SJCRH30 (cell line): Measurements from ENCODE around the gene HES7. TPM values are rescaled to one million over a fixed set of nuclear protein-coding genes. Genes with fewer than 3 reads are reported as not detected.

Experiments used
- DNase-seq, 2 experiments: peaks; one replicate each; pipeline ENCODE4 v3.0.0-alpha.2; 2015 to 2020
- H3K27ac ChIP-seq: fragments of 250-450 bp; sonication (Bioruptor Pico); 2 replicates; pipeline ENCODE4 v1.5.1; 2020; ENCODE audit warnings: mild to moderate bottlenecking, moderate library complexity
- H3K27me3 ChIP-seq: fragments of 250-450 bp; sonication (Bioruptor Pico); 2 replicates; pipeline ENCODE4 v1.5.1; 2020; ENCODE audit warnings: mild to moderate bottlenecking, moderate library complexity
- H3K36me3 ChIP-seq: fragments of 250-450 bp; sonication (Bioruptor Pico); 2 replicates; pipeline ENCODE4 v1.5.1; 2020; ENCODE audit warnings: mild to moderate bottlenecking, moderate library complexity
- H3K4me1 ChIP-seq: fragments of 250-450 bp; sonication (Bioruptor Pico); 2 replicates; pipeline ENCODE4 v1.5.1; 2020; ENCODE audit warnings: mild to moderate bottlenecking, moderate library complexity
- H3K4me3 ChIP-seq: fragments of 250-450 bp; sonication (Bioruptor Pico); 2 replicates; pipeline ENCODE4 v1.5.1; 2020; ENCODE audit warnings: mild to moderate bottlenecking, moderate library complexity
- H3K9me3 ChIP-seq: fragments of 250-450 bp; sonication (Bioruptor Pico); replicated peaks from 2 replicates; pipeline ENCODE4 v1.5.1; 2020; ENCODE audit warnings: mild to moderate bottlenecking, moderate library complexity
- total RNA-seq: library from RNA; depleted of rRNA; stranded (reverse); fragments of >200 nt; shearing (Covaris generic); gene quantifications from 2 replicates; pipeline ENCODE4 v1.2.3, GENCODE V29; 2014

Gene HES7
- total RNA-seq, 1 experiment from 2014 or later: 0.91 TPM

- no peak overlapping the region for H3K27ac ChIP-seq
Observed at GRCh38 chr17:8141741-8142140, 17.8 kb upstream of the HES7 start.

GRCh38 chr17:8141045-8141444 is 17.1 kb upstream of the HES7 start:
- no peaks in the 10 kb centered on the region; the same call in 1 of the 2 replicates for H3K36me3 ChIP-seq
- no peak overlapping the region for H3K4me3 ChIP-seq
- DNase-seq: no peak
- H3K27ac ChIP-seq: no peak overlapping the region
- no peaks in the 10 kb centered on the region for H3K9me3 ChIP-seq
- no peaks in the 10 kb centered on the region for H3K27me3 ChIP-seq
- peaks cover 3% of the 10 kb centered on the region; the same call in 1 of the 2 replicates for H3K4me1 ChIP-seq

More at GRCh38 chr17:8141741-8142140, 17.8 kb upstream of the HES7 start:
- Histone ChIP-seq H3K27me3 (no peaks in the 10 kb centered on the region), H3K4me1 (peaks cover 3% of the 10 kb centered on the region; the same call in 1 of the 2 replicates), H3K4me3 (no peak overlapping the region), H3K36me3 (no peaks in the 10 kb centered on the region; the same call in 1 of the 2 replicates), H3K9me3 (no peaks in the 10 kb centered on the region)
- no peak for DNase-seq

GRCh38 chr17:8140065-8141029 is 16.4 kb upstream of the HES7 start:
- Histone ChIP-seq H3K36me3 (no peaks in the 10 kb centered on the region; the same call in 1 of the 2 replicates), H3K27ac (no peak overlapping the region), H3K4me3 (no peak overlapping the region), H3K27me3 (no peaks in the 10 kb centered on the region), H3K4me1 (peaks cover 3% of the 10 kb centered on the region; the same call in 1 of the 2 replicates), H3K9me3 (no peaks in the 10 kb centered on the region)
- DNase-seq: no peak

GRCh38 chr17:8138672-8139371 is 14.9 kb upstream of the HES7 start:
- Histone ChIP-seq H3K36me3 (no peaks in the 10 kb centered on the region; the same call in 1 of the 2 replicates), H3K27me3 (no peaks in the 10 kb centered on the region), H3K27ac (peak overlapping the region; percentile 48), H3K4me1 (peaks cover 3% of the 10 kb centered on the region; the same call in 1 of the 2 replicates), H3K4me3 (peak overlapping the region; percentile 58), H3K9me3 (no peaks in the 10 kb centered on the region)
- peak; percentile 91 to 96 for DNase-seq

GRCh38 chr17:8138374-8138671 is 14.4 kb upstream of the HES7 start:
- H3K4me1 ChIP-seq: peaks cover 3% of the 10 kb centered on the region; the same call in 1 of the 2 replicates
- H3K9me3 ChIP-seq: no peaks in the 10 kb centered on the region
- no peaks in the 10 kb centered on the region; the same call in 1 of the 2 replicates for H3K36me3 ChIP-seq
- no peak for DNase-seq
- H3K4me3 ChIP-seq: peak overlapping the region; percentile 53
- no peak overlapping the region for H3K27ac ChIP-seq
- no peaks in the 10 kb centered on the region for H3K27me3 ChIP-seq

- Histone ChIP-seq H3K27ac (no peak overlapping the region), H3K4me3 (peak overlapping the region; percentile 53), H3K9me3 (no peaks in the 10 kb centered on the region), H3K4me1 (peaks cover 3% of the 10 kb centered on the region; the same call in 1 of the 2 replicates), H3K27me3 (no peaks in the 10 kb centered on the region), H3K36me3 (no peaks in the 10 kb centered on the region; the same call in 1 of the 2 replicates)
- DNase-seq: no peak
Observed at GRCh38 chr17:8137645-8138373, 13.9 kb upstream of the HES7 start.

GRCh38 chr17:8133941-8134340 is 10.0 kb upstream of the HES7 start:
- no peak overlapping the region for H3K27ac ChIP-seq
- no peaks in the 10 kb centered on the region for H3K4me1 ChIP-seq
- no peaks in the 10 kb centered on the region for H3K36me3 ChIP-seq
- DNase-seq: no peak
- no peaks in the 10 kb centered on the region for H3K27me3 ChIP-seq
- no peak overlapping the region for H3K4me3 ChIP-seq
- no peaks in the 10 kb centered on the region for H3K9me3 ChIP-seq

GRCh38 chr17:8133399-8133798 is 9.5 kb upstream of the HES7 start:
- H3K4me3 ChIP-seq: no peak overlapping the region
- H3K4me1 ChIP-seq: no peaks in the 10 kb centered on the region
- DNase-seq: no peak
- no peaks in the 10 kb centered on the region for H3K9me3 ChIP-seq
- no peaks in the 10 kb centered on the region for H3K27me3 ChIP-seq
- H3K36me3 ChIP-seq: no peaks in the 10 kb centered on the region
- H3K27ac ChIP-seq: no peak overlapping the region

- Histone ChIP-seq H3K27ac (no peak overlapping the region), H3K4me3 (no peak overlapping the region), H3K36me3 (no peaks in the 10 kb centered on the region), H3K27me3 (no peaks in the 10 kb centered on the region), H3K9me3 (no peaks in the 10 kb centered on the region), H3K4me1 (no peaks in the 10 kb centered on the region)
- DNase-seq: no peak
Observed at GRCh38 chr17:8131844-8132441, 8.0 kb upstream of the HES7 start.

- Histone ChIP-seq H3K4me3 (no peak overlapping the region), H3K27me3 (no peaks in the 10 kb centered on the region), H3K27ac (no peak overlapping the region), H3K9me3 (no peaks in the 10 kb centered on the region), H3K36me3 (no peaks in the 10 kb centered on the region), H3K4me1 (no peaks in the 10 kb centered on the region; the same call in 1 of the 2 replicates)
- DNase-seq: no peak
Observed at GRCh38 chr17:8128125-8128784, 4.3 kb upstream of the HES7 start.

- H3K4me1 ChIP-seq: no peaks in the 10 kb centered on the region; the same call in 1 of the 2 replicates
- DNase-seq: peak; percentile 28 to 55
Observed at GRCh38 chr17:8126491-8127066, 2.7 kb upstream of the HES7 start.

GRCh38 chr17:8125947-8126490 is 2.1 kb upstream of the HES7 start:
- H3K4me1 ChIP-seq: no peaks in the 10 kb centered on the region; the same call in 1 of the 2 replicates

More at GRCh38 chr17:8126491-8127066, 2.7 kb upstream of the HES7 start:
- Histone ChIP-seq H3K27me3 (no peaks in the 10 kb centered on the region), H3K4me3 (peak overlapping the region; percentile 78), H3K27ac (no peak overlapping the region), H3K36me3 (no peaks in the 10 kb centered on the region), H3K9me3 (no peaks in the 10 kb centered on the region)

More at GRCh38 chr17:8125947-8126490, 2.1 kb upstream of the HES7 start:
- H3K27me3 ChIP-seq: no peaks in the 10 kb centered on the region
- H3K36me3 ChIP-seq: no peaks in the 10 kb centered on the region
- H3K27ac ChIP-seq: no peak overlapping the region
- DNase-seq: peak; percentile 45 to 48
- H3K4me3 ChIP-seq: peak overlapping the region; percentile 78
- no peaks in the 10 kb centered on the region for H3K9me3 ChIP-seq
